GM19043 (cell line): ENCODE measurements around the gene CDC42EP5.

Experiments
- ATAC-seq: cut with Tn5 transposase; IDR thresholded peaks from one replicate; pipeline ENCODE4 v1.9.1; 2021; ENCODE audit warnings: low read depth; ENCODE audit not compliant: unreplicated experiment

The CDC42EP5 gene

GRCh38 chr19:54463531-54464043, 9.5 kb downstream of the CDC42EP5 start, which contains the start of gene LENG9:
Gene LENG9 (minus strand): TSS chr19:54463778. CDS start chr19:54463526, 252 bp downstream.
- peak; percentile 49 for ATAC-seq

GRCh38 chr19:54462655-54463530, 10.2 kb downstream of the CDC42EP5 start:
- ATAC-seq: peak; percentile 11

GRCh38 chr19:54462047-54462654, 10.9 kb downstream of the CDC42EP5 start:
- ATAC-seq: no peak

GRCh38 chr19:54461613-54462012, 11.5 kb downstream of the CDC42EP5 start:
- ATAC-seq: no peak

GRCh38 chr19:54461210-54461609, 11.9 kb downstream of the CDC42EP5 start:
- no peak for ATAC-seq

GRCh38 chr19:54460230-54461005, 12.7 kb downstream of the CDC42EP5 start:
- no peak for ATAC-seq

GRCh38 chr19:54459282-54460229, 13.5 kb downstream of the CDC42EP5 start:
- ATAC-seq: no peak

GRCh38 chr19:54458648-54459281, 14.3 kb downstream of the CDC42EP5 start:
- ATAC-seq: no peak

GRCh38 chr19:54457773-54458647, 15.1 kb downstream of the CDC42EP5 start:
- no peak for ATAC-seq

- no peak for ATAC-seq
These were observed 16.4 kb downstream of the CDC42EP5 start for GRCh38 chr19:54456423-54457373.

- no peak for ATAC-seq
These were observed 17.2 kb downstream of the CDC42EP5 start for GRCh38 chr19:54455786-54456422.

GRCh38 chr19:54454781-54455675, 18.1 kb downstream of the CDC42EP5 start:
- no peak for ATAC-seq

GRCh38 chr19:54453921-54454780, 18.9 kb downstream of the CDC42EP5 start:
- ATAC-seq: no peak

- no peak for ATAC-seq
These were observed 20.5 kb downstream of the CDC42EP5 start for GRCh38 chr19:54452626-54453025.

GRCh38 chr19:54451997-54452396, 21.1 kb downstream of the CDC42EP5 start:
- no peak for ATAC-seq
